Gastrocnemius medialis (tissue), 4 donors: ENCODE results near the gene ITGA11.

Experiments used
- POLR2A ChIP-seq, 2 donors: fragments of 450-650 bp; IDR thresholded peaks; one replicate each; pipeline ENCODE4 v1.6.1; 2017; ENCODE audit warnings: antibody characterized with exemption in 2 of 2, mild to moderate bottlenecking in 2 of 2, moderate library complexity in 2 of 2
- TF ChIP-seq, protein P1 (sequence below), 5 experiments: fragments of 450-650 bp in 3 of 5; fragments of 200-600 bp in 2 of 5; sonication (generic) in 2 of 5; IDR thresholded peaks in 4 of 5; conservative IDR thresholded peaks in 1 of 5; 1 replicate in 4 of 5; 2 replicates in 1 of 5; pipeline ENCODE4 v1.5.1; 2016 to 2019; ENCODE audit warnings: antibody characterized with exemption in 5 of 5, mild to moderate bottlenecking in 3 of 5, moderate library complexity in 3 of 5

- TF ChIP-seq, protein P1, sequence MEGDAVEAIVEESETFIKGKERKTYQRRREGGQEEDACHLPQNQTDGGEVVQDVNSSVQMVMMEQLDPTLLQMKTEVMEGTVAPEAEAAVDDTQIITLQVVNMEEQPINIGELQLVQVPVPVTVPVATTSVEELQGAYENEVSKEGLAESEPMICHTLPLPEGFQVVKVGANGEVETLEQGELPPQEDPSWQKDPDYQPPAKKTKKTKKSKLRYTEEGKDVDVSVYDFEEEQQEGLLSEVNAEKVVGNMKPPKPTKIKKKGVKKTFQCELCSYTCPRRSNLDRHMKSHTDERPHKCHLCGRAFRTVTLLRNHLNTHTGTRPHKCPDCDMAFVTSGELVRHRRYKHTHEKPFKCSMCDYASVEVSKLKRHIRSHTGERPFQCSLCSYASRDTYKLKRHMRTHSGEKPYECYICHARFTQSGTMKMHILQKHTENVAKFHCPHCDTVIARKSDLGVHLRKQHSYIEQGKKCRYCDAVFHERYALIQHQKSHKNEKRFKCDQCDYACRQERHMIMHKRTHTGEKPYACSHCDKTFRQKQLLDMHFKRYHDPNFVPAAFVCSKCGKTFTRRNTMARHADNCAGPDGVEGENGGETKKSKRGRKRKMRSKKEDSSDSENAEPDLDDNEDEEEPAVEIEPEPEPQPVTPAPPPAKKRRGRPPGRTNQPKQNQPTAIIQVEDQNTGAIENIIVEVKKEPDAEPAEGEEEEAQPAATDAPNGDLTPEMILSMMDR (IDR thresholded peaks at IDR 0.05 in 4 of 5, conservative IDR thresholded peaks at IDR 0.05 in 1 of 5): no peak
- no peak for TF ChIP-seq POLR2A (IDR thresholded peaks at IDR 0.05)
These were observed 95.4 kb downstream of the ITGA11 start for GRCh38 chr15:68336516-68336915.
